CD4-positive, alpha-beta T cell (primary cell): ENCODE results near the gene DMBX1. TPM values are rescaled to one million over a fixed set of nuclear protein-coding genes. Genes with fewer than 3 reads are reported as not detected.

Experiments used
- ATAC-seq: fragments of 200-7000 bp; cut with Tn5 transposase; one replicate; pipeline ENCODE4 v1.10.0; 2022; ENCODE audit warnings: mild to moderate bottlenecking; ENCODE audit not compliant: poor library complexity
- CTCF ChIA-PET: fragments of 350-600 bp; sonication (Branson Sonifier 250); formaldehyde crosslinking; loops from one replicate; lab custom pipeline; 2021; ENCODE audit warnings: antibody characterized with exemption, inconsistent platforms; lab: Charles Lee
- POLR2A ChIA-PET: fragments of 350-600 bp; sonication (Branson Sonifier 250); formaldehyde crosslinking; loops from one replicate; lab custom pipeline; 2021; ENCODE audit warnings: antibody characterized with exemption, inconsistent platforms; lab: Charles Lee
- DNase-seq, 14 experiments: peaks; one replicate each; pipeline ENCODE4 v3.0.0-alpha.2; 2013 to 2020; ENCODE audit warnings: mixed read lengths in 2 of 14
- H3K27ac ChIP-seq, 2 donors: one replicate each; pipeline versions ENCODE4 v1.5.1 to v1.7.0; 2013; ENCODE audit warnings: low read length in 2 of 2, low read depth in 1 of 2, mild to moderate bottlenecking in 1 of 2
- H3K27me3 ChIP-seq, 2 experiments: 1 replicate in 1 of 2; 2 replicates in 1 of 2; pipeline versions ENCODE4 v1.6.1 to v1.7.0; 2013; ENCODE audit warnings: low read length in 2 of 2, control low read depth in 1 of 2, mild to moderate bottlenecking in 1 of 2, moderate library complexity in 1 of 2; ENCODE audit not compliant: insufficient read depth in 2 of 2, control insufficient read depth in 1 of 2
- H3K36me3 ChIP-seq: one replicate; pipeline ENCODE4 v1.6.1; 2013; ENCODE audit warnings: low read length, control low read depth; ENCODE audit not compliant: insufficient read depth
- H3K4me1 ChIP-seq: one replicate; pipeline ENCODE4 v1.6.1; 2013; ENCODE audit warnings: low read length, control low read depth; ENCODE audit not compliant: insufficient read depth
- H3K4me3 ChIP-seq: one replicate; pipeline ENCODE4 v1.5.1; 2013; ENCODE audit warnings: mild to moderate bottlenecking, low read length, moderate library complexity
- H3K9me3 ChIP-seq, 2 experiments: 1 replicate in 1 of 2; 2 replicates in 1 of 2; pipeline versions ENCODE4 v1.6.1 to v1.7.0; 2013; ENCODE audit warnings: low read length in 2 of 2, mild to moderate bottlenecking in 2 of 2, control low read depth in 1 of 2, moderate library complexity in 1 of 2; ENCODE audit not compliant: control insufficient read depth in 1 of 2, insufficient read depth in 1 of 2
- H3K27ac Mint-ChIP-seq: one replicate; pipeline ENCODE4 v1.8.0; 2020; ENCODE audit warnings: mixed read lengths
- H3K27me3 Mint-ChIP-seq: one replicate; pipeline ENCODE4 v1.8.0; 2021; ENCODE audit warnings: mixed read lengths
- H3K36me3 Mint-ChIP-seq: one replicate; pipeline ENCODE4 v1.8.0; 2021; ENCODE audit warnings: low read depth, mixed read lengths
- H3K4me1 Mint-ChIP-seq: one replicate; pipeline ENCODE4 v1.8.0; 2021; ENCODE audit warnings: low read depth, mixed read lengths
- H3K4me3 Mint-ChIP-seq: one replicate; pipeline ENCODE4 v1.8.0; 2020; ENCODE audit warnings: mild to moderate bottlenecking, mixed read lengths
- H3K9me3 Mint-ChIP-seq: one replicate; pipeline ENCODE4 v1.8.0; 2020; ENCODE audit warnings: mixed read lengths
- intact Hi-C, 2 experiments: fragments of 100-400 bp; cut with DNase I in 1 of 2; cut with micrococcal nuclease in 1 of 2; formaldehyde crosslinking; loops; one replicate each; pipeline versions ENCODE4 v1.15.1 to v1.9.0; 2023 to 2025; cut with DNase I, micrococcal nuclease
- total RNA-seq, 174 experiments: library from RNA in 2 of 174; stranded (reverse) in 2 of 174; gene quantifications; one replicate each; pipeline ENCODE4 v1.2.3 and lab custom pipeline; 2021 to 2026
- TF ChIP-seq, protein P1 (sequence below): fragments of 200-600 bp; IDR thresholded peaks from one replicate; pipeline ENCODE4 v1.8.0; 2022; ENCODE audit warnings: antibody characterized with exemption, mild to moderate bottlenecking

Gene DMBX1
- total RNA-seq, 2 experiments from 2014 or later = not detected

DNA sequence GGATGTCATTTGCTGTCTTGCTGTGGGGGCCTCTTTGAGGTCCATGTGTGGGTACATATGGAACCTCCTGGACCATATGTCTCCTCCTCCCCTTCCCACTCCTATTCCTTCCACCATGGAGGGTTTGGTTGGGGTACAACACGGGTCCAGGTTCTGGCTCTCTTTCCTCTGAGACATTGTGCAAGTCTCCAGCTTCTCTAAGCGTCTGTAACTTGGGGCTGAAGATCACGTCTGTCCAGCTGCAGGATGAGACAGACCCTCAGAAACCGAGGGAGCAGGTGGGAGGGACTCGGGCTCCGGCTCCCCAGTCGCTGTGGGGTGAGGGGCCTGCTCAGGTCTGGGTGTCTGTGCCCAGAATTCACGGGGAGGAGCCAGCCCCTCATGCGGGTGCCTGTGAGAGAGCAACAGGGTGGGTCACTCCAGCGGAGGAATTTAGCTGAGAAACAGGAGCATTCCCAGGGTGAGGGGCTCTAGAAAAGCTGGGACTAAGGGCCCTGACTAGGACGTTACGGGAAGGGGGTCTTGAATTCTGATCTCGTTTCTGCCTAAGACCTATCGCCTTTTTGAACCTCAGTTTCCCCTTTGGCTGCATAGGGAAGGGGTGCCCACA is 42.0 kb upstream of the DMBX1 start:
- intact Hi-C loops = loop anchor here (1.0 to 2.0 kb wide), 3 partner anchors 80 to 278 kb away; no protein-coding TSS in a partner anchor
- H3K27ac Mint-ChIP-seq = no peak overlapping the region
- no peak for DNase-seq
- Histone ChIP-seq H3K27ac (no peak overlapping the region), H3K4me1 (peaks cover 28% of the 10 kb centered on the region), H3K4me3 (no peak overlapping the region), H3K36me3 (no peaks in the 10 kb centered on the region), H3K27me3 (peaks cover 29 to 55% of the 10 kb centered on the region in 2 experiments), H3K9me3 (peaks cover 0 to 10% of the 10 kb centered on the region in 2 experiments)
- H3K4me3 Mint-ChIP-seq = peak overlapping the region; percentile 38
- ChIA-PET CTCF (interaction anchor here (0.6 to 1.5 kb wide), 9 partner anchors 11 to 278 kb away, joined by 3 to 6 read pairs (median 4); no protein-coding TSS in a partner anchor), POLR2A (interaction anchor here (1.3 kb wide), 1 partner anchor 78 kb away, joined by 3 read pairs; no protein-coding TSS in a partner anchor)
- H3K27me3 Mint-ChIP-seq = peaks cover 76% of the 10 kb centered on the region
- H3K36me3 Mint-ChIP-seq = no peaks in the 10 kb centered on the region
- H3K4me1 Mint-ChIP-seq = peaks cover 24% of the 10 kb centered on the region
- no peak for ATAC-seq
- H3K9me3 Mint-ChIP-seq = no peaks in the 10 kb centered on the region
- TF ChIP-seq, protein P1, sequence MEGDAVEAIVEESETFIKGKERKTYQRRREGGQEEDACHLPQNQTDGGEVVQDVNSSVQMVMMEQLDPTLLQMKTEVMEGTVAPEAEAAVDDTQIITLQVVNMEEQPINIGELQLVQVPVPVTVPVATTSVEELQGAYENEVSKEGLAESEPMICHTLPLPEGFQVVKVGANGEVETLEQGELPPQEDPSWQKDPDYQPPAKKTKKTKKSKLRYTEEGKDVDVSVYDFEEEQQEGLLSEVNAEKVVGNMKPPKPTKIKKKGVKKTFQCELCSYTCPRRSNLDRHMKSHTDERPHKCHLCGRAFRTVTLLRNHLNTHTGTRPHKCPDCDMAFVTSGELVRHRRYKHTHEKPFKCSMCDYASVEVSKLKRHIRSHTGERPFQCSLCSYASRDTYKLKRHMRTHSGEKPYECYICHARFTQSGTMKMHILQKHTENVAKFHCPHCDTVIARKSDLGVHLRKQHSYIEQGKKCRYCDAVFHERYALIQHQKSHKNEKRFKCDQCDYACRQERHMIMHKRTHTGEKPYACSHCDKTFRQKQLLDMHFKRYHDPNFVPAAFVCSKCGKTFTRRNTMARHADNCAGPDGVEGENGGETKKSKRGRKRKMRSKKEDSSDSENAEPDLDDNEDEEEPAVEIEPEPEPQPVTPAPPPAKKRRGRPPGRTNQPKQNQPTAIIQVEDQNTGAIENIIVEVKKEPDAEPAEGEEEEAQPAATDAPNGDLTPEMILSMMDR = no peak

DNA sequence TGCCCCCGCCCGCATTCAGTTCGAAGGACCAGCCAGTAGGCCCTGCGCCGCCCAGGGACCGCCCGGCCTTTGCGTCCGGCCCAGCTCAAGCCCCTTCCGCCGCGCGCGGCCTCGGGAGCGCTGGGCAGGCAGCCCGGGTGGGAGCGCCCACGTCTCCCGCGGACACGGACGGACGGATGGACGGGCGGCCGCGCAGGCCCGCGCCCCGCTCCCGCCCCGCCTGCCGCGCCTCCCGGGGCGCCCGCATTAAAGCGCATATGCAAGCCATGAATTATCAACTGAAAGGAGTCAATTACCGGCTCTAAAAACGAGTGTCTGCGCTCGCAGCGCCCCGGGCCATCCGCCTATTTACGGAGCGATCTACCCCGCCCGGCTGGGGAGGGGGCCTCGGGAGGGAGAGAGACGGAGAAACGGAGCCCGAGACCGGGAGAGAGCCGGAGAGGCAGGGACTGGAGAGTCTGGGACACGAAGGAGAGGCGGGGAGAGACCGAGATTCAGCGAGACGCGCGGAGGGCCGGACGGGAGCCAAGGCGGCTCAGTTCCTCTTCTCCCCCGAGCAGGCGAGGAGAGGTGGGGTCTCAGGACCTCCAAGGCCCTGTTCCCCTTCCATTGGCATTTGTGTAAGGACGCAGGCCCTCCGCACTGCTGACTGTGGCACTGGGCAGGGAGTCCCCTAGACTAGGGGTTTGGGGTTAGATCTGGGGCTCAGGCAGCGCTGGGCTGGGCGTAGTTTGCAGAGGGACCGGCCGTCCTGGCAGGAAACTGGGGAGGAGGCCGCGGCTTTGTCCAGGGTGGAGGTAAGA is 41.3 kb upstream of the DMBX1 start:
- Histone ChIP-seq H3K4me1 (peaks cover 22% of the 10 kb centered on the region), H3K27me3 (peaks cover 29 to 59% of the 10 kb centered on the region in 2 experiments), H3K27ac (no peak overlapping the region), H3K36me3 (no peaks in the 10 kb centered on the region), H3K9me3 (peaks cover 0 to 10% of the 10 kb centered on the region in 2 experiments), H3K4me3 (no peak overlapping the region)
- POLR2A ChIA-PET = interaction anchor here (0.7 to 1.3 kb wide), 2 partner anchors 40 to 77 kb away, joined by 3 read pairs; no protein-coding TSS in a partner anchor
- peaks cover 20% of the 10 kb centered on the region for H3K4me1 Mint-ChIP-seq
- CTCF ChIA-PET = interaction anchor here (1.0 kb wide), 1 partner anchor 74 kb away, joined by 3 read pairs; no protein-coding TSS in a partner anchor
- TF ChIP-seq, protein P1 = no peak
- H3K27me3 Mint-ChIP-seq = peaks cover 83% of the 10 kb centered on the region
- H3K27ac Mint-ChIP-seq = no peak overlapping the region
- H3K36me3 Mint-ChIP-seq = no peaks in the 10 kb centered on the region
- no peak for ATAC-seq
- peak overlapping the region; percentile 62 for H3K4me3 Mint-ChIP-seq
- no peaks in the 10 kb centered on the region for H3K9me3 Mint-ChIP-seq
- intact Hi-C loops = no loop called here
- no peak for DNase-seq

DNA sequence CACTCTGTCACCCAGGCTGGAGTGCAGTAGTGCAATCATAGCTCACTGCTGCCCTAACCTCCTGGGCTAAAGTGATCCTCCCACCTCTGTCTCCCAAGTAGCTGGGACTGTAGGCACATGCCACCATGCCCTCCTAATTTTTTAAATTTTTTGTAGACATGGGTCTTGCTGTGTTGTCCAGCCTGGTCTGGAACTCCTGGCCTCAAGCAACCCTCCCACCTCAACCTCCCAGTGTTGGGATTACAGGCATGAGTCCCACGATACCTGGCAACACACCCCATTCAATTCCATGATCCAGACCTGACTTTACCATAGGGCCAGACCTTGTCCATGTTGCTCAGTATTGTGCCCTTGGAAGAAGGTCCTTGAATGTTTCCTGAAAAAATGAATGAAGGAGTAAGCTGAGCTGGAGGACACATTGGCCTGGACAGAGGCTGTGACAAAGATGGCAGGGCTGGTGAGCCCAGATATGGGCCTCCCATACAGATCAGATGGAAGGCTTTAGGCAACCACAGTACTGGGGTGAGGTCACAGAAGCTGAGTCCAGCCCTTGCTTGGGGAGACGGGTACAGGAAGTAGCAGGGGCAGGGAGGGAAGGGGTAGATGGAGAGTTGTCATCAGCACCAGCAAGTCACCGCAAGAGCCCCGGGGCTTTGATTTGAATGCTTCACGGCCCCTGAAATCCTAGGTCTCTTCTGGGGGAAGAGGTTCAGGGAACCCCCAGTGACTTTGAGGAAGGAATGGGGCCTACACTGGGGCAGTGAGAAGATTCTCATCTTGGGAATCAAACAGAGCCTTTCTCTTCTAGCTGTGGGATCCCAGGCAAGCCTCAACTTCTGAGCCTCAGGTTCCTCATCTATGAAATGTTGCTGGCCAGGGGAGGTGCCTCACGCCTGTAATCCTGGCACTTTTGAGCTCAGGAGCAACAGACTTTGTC is 40.1 kb upstream of the DMBX1 start:
- H3K27me3 Mint-ChIP-seq = peaks cover 94% of the 10 kb centered on the region
- TF ChIP-seq, protein P1 = no peak
- peaks cover 29 to 59% of the 10 kb centered on the region in 2 experiments for H3K27me3 ChIP-seq
- peaks cover 0 to 10% of the 10 kb centered on the region in 2 experiments for H3K9me3 ChIP-seq
- ChIA-PET CTCF (no interaction called here), POLR2A (no interaction called here)
- no peak overlapping the region for H3K4me3 Mint-ChIP-seq
- intact Hi-C loops = no loop called here
- no peak for DNase-seq
- H3K27ac ChIP-seq = no peak overlapping the region
- no peaks in the 10 kb centered on the region for H3K36me3 ChIP-seq
- peaks cover 22% of the 10 kb centered on the region for H3K4me1 ChIP-seq
- ATAC-seq = no peak
- H3K27ac Mint-ChIP-seq = no peak overlapping the region
- H3K9me3 Mint-ChIP-seq = no peaks in the 10 kb centered on the region
- no peak overlapping the region for H3K4me3 ChIP-seq
- H3K36me3 Mint-ChIP-seq = no peaks in the 10 kb centered on the region
- peaks cover 20% of the 10 kb centered on the region for H3K4me1 Mint-ChIP-seq
